Endothelial cell (in vitro differentiated cells): ENCODE results near the gene FGD6. TPM values are rescaled to one million over a fixed set of nuclear protein-coding genes. Genes with fewer than 3 reads are reported as not detected.

Source experiments
- DNase-seq: peaks from one replicate; pipeline ENCODE4 v3.0.0; 2021; ENCODE audit warnings: low spot score
- H3K27ac Mint-ChIP-seq: one replicate; pipeline ENCODE4 v1.8.0; 2021; ENCODE audit warnings: mixed read lengths, inconsistent platforms; ENCODE audit not compliant: unreplicated experiment
- H3K27me3 Mint-ChIP-seq: one replicate; pipeline ENCODE4 v1.8.0; 2021; ENCODE audit warnings: mild to moderate bottlenecking, moderate library complexity, mixed read lengths, inconsistent platforms; ENCODE audit not compliant: unreplicated experiment
- H3K36me3 Mint-ChIP-seq: one replicate; pipeline ENCODE4 v1.8.0; 2021; ENCODE audit warnings: mild to moderate bottlenecking, low read depth, mixed read lengths, inconsistent platforms; ENCODE audit not compliant: unreplicated experiment
- H3K4me1 Mint-ChIP-seq: one replicate; pipeline ENCODE4 v1.8.0; 2021; ENCODE audit warnings: mild to moderate bottlenecking, mixed read lengths, inconsistent platforms; ENCODE audit not compliant: unreplicated experiment
- H3K4me3 Mint-ChIP-seq: one replicate; pipeline ENCODE4 v1.8.0; 2021; ENCODE audit warnings: mild to moderate bottlenecking, mixed read lengths, inconsistent platforms; ENCODE audit not compliant: unreplicated experiment
- H3K9me3 Mint-ChIP-seq: one replicate; pipeline ENCODE4 v1.8.0; 2021; ENCODE audit warnings: mixed read lengths, inconsistent platforms; ENCODE audit not compliant: unreplicated experiment
- CTCF ChIP-seq: fragments of 200-600 bp; sonication (generic); IDR thresholded peaks from one replicate; pipeline ENCODE4 v1.5.0; 2021; ENCODE audit warnings: antibody characterized with exemption; ENCODE audit not compliant: unreplicated experiment
- total RNA-seq: library from RNA; stranded (reverse); fragmentation: NEBNext Ultra II Directional; extraction: Animal tissue kit (Norgen Biotek cat#: 25700); gene quantifications from one replicate; pipeline ENCODE4 v1.2.1, GENCODE V29; 2021; ENCODE audit not compliant: unreplicated experiment

Gene FGD6
- total RNA-seq, 1 donor from 2014 or later: 35.4 TPM

- TF ChIP-seq CTCF: no peak
- H3K27me3 Mint-ChIP-seq: no peaks in the 10 kb centered on the region
- no peak overlapping the region for H3K4me3 Mint-ChIP-seq
- no peaks in the 10 kb centered on the region for H3K9me3 Mint-ChIP-seq
- DNase-seq: no peak
- no peak overlapping the region for H3K27ac Mint-ChIP-seq
- H3K4me1 Mint-ChIP-seq: peaks cover 18% of the 10 kb centered on the region
- H3K36me3 Mint-ChIP-seq: peaks cover 7% of the 10 kb centered on the region
These were observed 12.4 kb upstream of the FGD6 start for GRCh38 chr12:95229636-95230035.

DNA sequence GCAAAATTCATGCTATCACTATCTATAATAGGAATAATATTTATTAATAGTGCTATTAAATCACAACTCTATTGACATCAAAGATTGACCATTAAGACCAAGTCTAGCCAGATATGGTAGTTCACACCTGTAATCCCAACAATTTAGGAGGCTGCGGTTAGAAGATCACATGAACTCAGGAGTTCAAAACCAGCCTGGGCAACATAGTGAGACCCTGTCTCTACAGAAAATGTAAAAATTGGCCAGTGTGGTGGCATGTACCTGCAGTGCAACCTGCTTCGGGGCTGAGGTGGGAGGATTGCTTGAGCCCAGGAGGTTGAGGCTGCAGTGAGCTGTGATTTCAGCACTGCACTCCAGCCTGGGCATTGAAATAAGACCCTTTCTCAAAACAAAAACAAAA, 11.3 kb upstream of the FGD6 start:
- TF ChIP-seq CTCF: no peak
- Mint-ChIP-seq H3K27ac (no peak overlapping the region), H3K9me3 (no peaks in the 10 kb centered on the region), H3K4me3 (no peak overlapping the region), H3K36me3 (peaks cover 8% of the 10 kb centered on the region), H3K27me3 (no peaks in the 10 kb centered on the region), H3K4me1 (peaks cover 18% of the 10 kb centered on the region)
- no peak for DNase-seq

DNA sequence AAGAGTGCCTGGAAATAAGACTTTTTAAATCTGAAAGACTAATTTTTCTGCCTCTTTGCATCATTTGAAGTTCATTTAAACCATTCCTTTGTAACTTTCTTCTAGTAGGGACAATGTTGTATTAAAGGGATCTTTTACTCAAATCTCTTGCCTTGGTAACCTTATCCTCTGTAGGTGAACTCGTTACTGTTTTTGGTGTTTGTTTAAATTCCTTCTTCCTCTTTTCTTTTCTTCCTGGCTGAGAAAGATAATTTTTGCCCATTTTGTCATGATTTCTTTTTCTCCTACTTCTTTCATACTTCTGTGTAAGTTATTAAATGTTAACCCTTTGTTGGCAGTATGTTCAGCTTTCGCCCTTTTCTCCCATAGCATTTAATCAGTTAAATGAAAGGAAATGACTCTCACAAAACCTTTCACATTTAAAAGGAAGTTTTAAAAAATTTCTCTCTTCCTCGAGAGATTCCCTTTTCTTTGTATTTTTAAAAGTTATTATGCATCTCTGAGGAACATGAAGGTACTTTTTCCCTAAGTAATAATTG, 10.6 kb upstream of the FGD6 start:
- H3K4me3 Mint-ChIP-seq: no peak overlapping the region

GRCh38 chr12:95225645-95226212, 8.5 kb upstream of the FGD6 start:
- Mint-ChIP-seq H3K36me3 (peaks cover 8% of the 10 kb centered on the region), H3K9me3 (no peaks in the 10 kb centered on the region), H3K27me3 (no peaks in the 10 kb centered on the region), H3K4me1 (peaks cover 23% of the 10 kb centered on the region), H3K27ac (no peak overlapping the region), H3K4me3 (no peak overlapping the region)
- no peak for DNase-seq
- TF ChIP-seq CTCF: no peak

More for the DNA sequence above, 10.6 kb upstream of the FGD6 start:
- H3K36me3 Mint-ChIP-seq: peaks cover 8% of the 10 kb centered on the region
- H3K4me1 Mint-ChIP-seq: peaks cover 18% of the 10 kb centered on the region
- no peaks in the 10 kb centered on the region for H3K27me3 Mint-ChIP-seq
- H3K27ac Mint-ChIP-seq: peak overlapping the region; percentile 53
- no peak for TF ChIP-seq CTCF
- H3K9me3 Mint-ChIP-seq: no peaks in the 10 kb centered on the region
- DNase-seq: no peak
